Activated T-helper 17 cell treated with anti-CD3 and anti-CD28 coated beads, Interleukin-2, amount 50 U/mL, for 72 hours (primary cell): Measurements from ENCODE around the gene PROZ. TPM values are rescaled to one million over a fixed set of nuclear protein-coding genes. Genes with fewer than 3 reads are reported as not detected.
A peak's percentile ranks its signal among the peaks of the same experiment; 100 is the strongest.
"Not testable (repeated sequence)": the region's sequence is repeated elsewhere in the genome, so short reads cannot be mapped to it uniquely, and the experiment has no call there.

ENCODE experiments used
- ATAC-seq: fragments of 150-1000 bp; cut with Tn5 transposase; replicated peaks from 2 replicates; pipeline ENCODE4 v1.10.0; 2021; ENCODE audit warnings: mild to moderate bottlenecking, moderate library complexity
- H3K27ac Mint-ChIP-seq: one replicate; pipeline ENCODE4 v1.8.0; 2022; ENCODE audit warnings: mixed read lengths
- H3K27me3 Mint-ChIP-seq: one replicate; pipeline ENCODE4 v1.8.0; 2022; ENCODE audit warnings: mixed read lengths
- H3K36me3 Mint-ChIP-seq: one replicate; pipeline ENCODE4 v1.8.0; 2022; ENCODE audit warnings: low read depth, mild to moderate bottlenecking, mixed read lengths
- H3K4me1 Mint-ChIP-seq: one replicate; pipeline ENCODE4 v1.8.0; 2022; ENCODE audit warnings: mixed read lengths
- H3K4me3 Mint-ChIP-seq: one replicate; pipeline ENCODE4 v1.8.0; 2022; ENCODE audit warnings: mild to moderate bottlenecking, mixed read lengths
- H3K9me3 Mint-ChIP-seq: one replicate; pipeline ENCODE4 v1.8.0; 2022; ENCODE audit warnings: mixed read lengths
- total RNA-seq, 2 donors: library from RNA; stranded (reverse); gene quantifications; one replicate each; pipeline ENCODE4 v1.2.3, GENCODE V29; 2022

Gene PROZ
- total RNA-seq, 2 donors from 2014 or later, result 0.39 to 4.3 TPM

- peaks cover 10% of the 10 kb centered on the region for H3K4me1 Mint-ChIP-seq
- peak overlapping the region; percentile 94 for H3K4me3 Mint-ChIP-seq
- H3K27me3 Mint-ChIP-seq, result peaks cover 7% of the 10 kb centered on the region
- peak overlapping the region; percentile 51 for H3K27ac Mint-ChIP-seq
- H3K36me3 Mint-ChIP-seq, result peaks cover 16% of the 10 kb centered on the region
- H3K9me3 Mint-ChIP-seq, result peaks cover 6% of the 10 kb centered on the region
- ATAC-seq, result peak; percentile 61
These were observed 4.4 kb upstream of the PROZ start for GRCh38 chr13:113153810-113154748.

GRCh38 chr13:113155201-113155600, 3.2 kb upstream of the PROZ start:
- Mint-ChIP-seq H3K27me3 (peaks cover 7% of the 10 kb centered on the region), H3K27ac (peak overlapping the region; percentile 51), H3K4me3 (peak overlapping the region; percentile 32), H3K9me3 (peaks cover 6% of the 10 kb centered on the region), H3K36me3 (peaks cover 16% of the 10 kb centered on the region), H3K4me1 (peaks cover 10% of the 10 kb centered on the region)
- no peak for ATAC-seq

- Mint-ChIP-seq H3K9me3 (peaks cover 6% of the 10 kb centered on the region), H3K36me3 (peaks cover 16% of the 10 kb centered on the region), H3K4me3 (no peak overlapping the region), H3K27ac (no peak overlapping the region), H3K4me1 (peaks cover 10% of the 10 kb centered on the region), H3K27me3 (peaks cover 7% of the 10 kb centered on the region)
- no peak for ATAC-seq
These were observed 2.3 kb upstream of the PROZ start for GRCh38 chr13:113155982-113156655.

GRCh38 chr13:113157206-113157928, 1.1 kb upstream of the PROZ start:
- peaks cover 6% of the 10 kb centered on the region for H3K4me1 Mint-ChIP-seq
- H3K36me3 Mint-ChIP-seq, result peaks cover 13% of the 10 kb centered on the region
- peaks cover 5% of the 10 kb centered on the region for H3K27me3 Mint-ChIP-seq
- H3K9me3 Mint-ChIP-seq, result peaks cover 6% of the 10 kb centered on the region
- no peak overlapping the region for H3K4me3 Mint-ChIP-seq
- no peak overlapping the region for H3K27ac Mint-ChIP-seq
- ATAC-seq, result no peak

GRCh38 chr13:113158946-113159345, 498 bp downstream of the PROZ start:
- no peak for ATAC-seq
- no peaks in the 10 kb centered on the region for H3K4me1 Mint-ChIP-seq
- peaks cover 5% of the 10 kb centered on the region for H3K36me3 Mint-ChIP-seq
- H3K27ac Mint-ChIP-seq, result no peak overlapping the region
- peaks cover 6% of the 10 kb centered on the region for H3K9me3 Mint-ChIP-seq
- no peaks in the 10 kb centered on the region for H3K27me3 Mint-ChIP-seq
- no peak overlapping the region for H3K4me3 Mint-ChIP-seq

GRCh38 chr13:113159701-113160100, 1.3 kb downstream of the PROZ start:
- H3K4me1 Mint-ChIP-seq, result peaks cover 2% of the 10 kb centered on the region
- ATAC-seq, result no peak
- no peak overlapping the region for H3K27ac Mint-ChIP-seq
- H3K4me3 Mint-ChIP-seq, result peak overlapping the region; percentile 63
- peaks cover 6% of the 10 kb centered on the region for H3K9me3 Mint-ChIP-seq
- H3K27me3 Mint-ChIP-seq, result no peaks in the 10 kb centered on the region
- H3K36me3 Mint-ChIP-seq, result peaks cover 4% of the 10 kb centered on the region

GRCh38 chr13:113160983-113161382, 2.5 kb downstream of the PROZ start:
- peak overlapping the region; percentile 83 for H3K27ac Mint-ChIP-seq
- peaks cover 2% of the 10 kb centered on the region for H3K36me3 Mint-ChIP-seq
- no peak for ATAC-seq
- peaks cover 14% of the 10 kb centered on the region for H3K4me1 Mint-ChIP-seq
- H3K27me3 Mint-ChIP-seq, result no peaks in the 10 kb centered on the region
- H3K9me3 Mint-ChIP-seq, result no peaks in the 10 kb centered on the region
- peak overlapping the region; percentile 63 for H3K4me3 Mint-ChIP-seq

DNA sequence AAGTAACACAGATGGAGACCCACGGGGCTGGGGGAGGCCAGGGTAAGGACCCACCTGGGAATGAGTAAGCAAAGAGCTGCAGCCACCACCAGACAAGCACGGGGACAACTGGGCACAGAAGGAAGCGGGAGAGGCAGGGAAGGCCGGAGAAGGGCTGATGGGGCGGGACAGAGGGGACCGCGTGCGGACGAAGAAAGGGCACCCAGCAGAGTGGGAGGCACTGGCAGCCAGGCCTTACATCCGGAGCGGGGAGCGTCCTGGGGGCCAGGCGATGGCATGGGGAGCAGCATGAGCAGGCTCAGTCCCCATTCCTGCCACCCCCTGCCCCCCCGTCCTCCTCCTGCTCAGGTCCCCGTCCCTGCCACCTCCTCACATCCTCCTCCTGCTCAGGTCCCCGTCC, 3.0 kb downstream of the PROZ start:
- peak overlapping the region; percentile 83 for H3K27ac Mint-ChIP-seq
- H3K36me3 Mint-ChIP-seq, result peaks cover 6% of the 10 kb centered on the region
- peaks cover 19% of the 10 kb centered on the region for H3K4me1 Mint-ChIP-seq
- peak; percentile 22 for ATAC-seq
- no peaks in the 10 kb centered on the region for H3K9me3 Mint-ChIP-seq
- H3K4me3 Mint-ChIP-seq, result peak overlapping the region; percentile 63
- H3K27me3 Mint-ChIP-seq, result no peaks in the 10 kb centered on the region

DNA sequence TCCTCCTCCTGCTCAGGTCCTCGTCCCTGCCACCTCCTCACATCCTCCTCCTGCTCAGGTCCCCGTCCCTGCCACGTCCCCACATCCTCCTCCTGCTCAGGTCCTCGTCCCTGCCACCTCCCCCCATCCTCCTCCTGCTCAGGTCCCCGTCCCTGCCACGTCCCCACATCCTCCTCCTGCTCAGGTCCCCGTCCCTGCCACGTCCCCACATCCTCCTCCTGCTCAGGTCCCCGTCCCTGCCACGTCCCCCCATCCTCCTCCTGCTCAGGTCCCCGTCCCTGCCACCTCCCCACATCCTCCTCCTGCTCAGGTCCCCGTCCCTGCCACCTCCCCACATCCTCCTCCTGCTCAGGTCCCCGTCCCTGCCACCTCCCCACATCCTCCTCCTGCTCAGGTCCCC, 3.5 kb downstream of the PROZ start:
- H3K4me1 Mint-ChIP-seq, result peaks cover 21% of the 10 kb centered on the region
- not testable (repeated sequence) for ATAC-seq, H3K9me3 Mint-ChIP-seq, H3K27me3 Mint-ChIP-seq, H3K27ac Mint-ChIP-seq, H3K36me3 Mint-ChIP-seq, H3K4me3 Mint-ChIP-seq

DNA sequence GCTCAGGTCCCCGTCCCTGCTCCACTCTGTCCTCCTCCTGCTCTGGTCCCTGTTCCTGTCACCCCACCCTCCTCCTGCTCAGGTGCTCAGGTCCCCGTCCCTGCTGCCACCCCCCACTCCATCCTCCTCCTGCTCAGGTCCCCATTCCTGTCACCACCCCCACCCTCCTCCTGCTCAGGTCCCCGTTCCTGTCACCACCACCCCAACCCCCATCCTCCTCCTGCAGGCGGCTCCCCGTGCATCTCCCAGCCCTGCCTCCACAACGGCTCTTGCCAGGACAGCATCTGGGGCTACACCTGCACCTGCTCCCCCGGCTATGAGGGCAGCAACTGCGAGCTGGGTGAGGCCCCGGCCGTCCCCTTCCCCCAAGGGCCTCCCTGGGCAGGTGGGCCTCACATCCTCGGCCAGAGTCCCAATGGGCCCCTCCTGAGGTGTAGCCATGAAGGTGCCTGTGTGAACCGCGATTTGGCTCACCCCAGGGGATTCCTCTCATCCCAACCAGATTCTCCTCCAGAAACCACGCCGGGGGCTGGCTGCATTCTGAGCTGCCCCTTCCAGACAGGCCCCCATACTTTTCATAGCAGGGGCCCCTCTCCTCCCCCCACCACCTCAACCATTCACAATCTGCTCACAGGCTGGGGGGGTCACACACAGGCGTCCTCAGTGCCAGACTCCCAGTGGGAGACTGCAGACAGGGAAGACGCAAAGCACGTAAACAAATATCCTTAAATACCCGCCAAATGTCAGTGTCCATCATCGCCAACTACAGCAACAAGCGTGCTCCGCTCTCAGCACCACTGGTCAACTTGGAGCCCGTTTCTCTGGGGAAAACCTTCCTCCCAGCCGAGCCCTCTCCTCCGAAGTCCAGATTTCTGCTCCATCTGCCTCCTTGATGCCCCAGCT, 4.6 kb downstream of the PROZ start:
- H3K27me3 Mint-ChIP-seq, result no peaks in the 10 kb centered on the region

GRCh38 chr13:113164492-113164891, 6.0 kb downstream of the PROZ start:
- no peak for ATAC-seq
- peaks cover 21% of the 10 kb centered on the region for H3K4me1 Mint-ChIP-seq
- H3K36me3 Mint-ChIP-seq, result peaks cover 26% of the 10 kb centered on the region
- H3K27me3 Mint-ChIP-seq, result no peaks in the 10 kb centered on the region
- no peak overlapping the region for H3K4me3 Mint-ChIP-seq
- peaks cover 4% of the 10 kb centered on the region for H3K9me3 Mint-ChIP-seq
- H3K27ac Mint-ChIP-seq, result no peak overlapping the region

More for the DNA sequence above, 4.6 kb downstream of the PROZ start:
- peak; percentile 32 for ATAC-seq
- H3K4me1 Mint-ChIP-seq, result peaks cover 21% of the 10 kb centered on the region
- peaks cover 4% of the 10 kb centered on the region for H3K9me3 Mint-ChIP-seq
- peaks cover 12% of the 10 kb centered on the region for H3K36me3 Mint-ChIP-seq
- peak overlapping the region; percentile 67 for H3K27ac Mint-ChIP-seq
- H3K4me3 Mint-ChIP-seq, result peak overlapping the region; percentile 65

DNA sequence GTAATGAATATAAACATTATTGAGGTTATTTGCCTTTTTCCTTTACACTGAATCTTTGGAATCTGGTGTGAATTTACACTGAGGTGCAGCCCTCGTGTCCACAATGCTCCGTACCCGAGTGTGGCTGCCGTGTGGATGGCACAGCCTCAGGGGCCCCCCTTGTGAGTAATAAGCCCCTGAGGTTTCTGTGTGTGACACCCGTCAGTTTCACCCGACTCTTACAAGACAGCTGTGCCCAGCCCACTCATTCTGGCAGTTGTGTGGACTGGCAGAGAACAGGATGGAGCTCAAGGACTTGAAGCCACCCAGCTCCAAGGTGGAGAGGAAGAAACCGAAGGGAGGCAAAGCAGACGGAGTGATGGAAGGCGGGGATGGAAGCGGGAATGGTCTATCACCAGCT, 7.8 kb downstream of the PROZ start:
- peaks cover 21% of the 10 kb centered on the region for H3K4me1 Mint-ChIP-seq
- H3K36me3 Mint-ChIP-seq, result peaks cover 40% of the 10 kb centered on the region
- H3K9me3 Mint-ChIP-seq, result peaks cover 4% of the 10 kb centered on the region
- peak; percentile 87 for ATAC-seq
- peak overlapping the region; percentile 48 for H3K4me3 Mint-ChIP-seq
- H3K27ac Mint-ChIP-seq, result peak overlapping the region; percentile 60
- H3K27me3 Mint-ChIP-seq, result no peaks in the 10 kb centered on the region

DNA sequence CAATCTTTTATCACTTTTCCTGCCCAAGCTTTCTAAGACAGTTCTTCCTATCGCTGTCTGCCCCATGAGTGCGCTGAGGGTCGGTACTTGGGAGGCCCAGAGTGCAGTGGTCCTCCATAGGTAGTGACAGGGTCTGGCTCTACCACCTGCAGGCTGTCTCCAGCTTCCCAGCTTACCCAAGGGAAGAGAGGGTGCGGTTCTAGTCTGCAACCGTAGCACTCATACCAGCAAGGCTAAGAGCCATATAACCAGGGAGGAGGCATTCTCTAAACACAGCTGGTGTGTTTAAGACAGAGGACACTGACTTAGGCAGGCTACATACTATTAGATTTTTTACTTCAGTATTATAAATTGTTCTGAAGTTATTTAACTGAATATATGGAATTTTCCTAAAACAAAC, 8.2 kb downstream of the PROZ start:
- no peaks in the 10 kb centered on the region for H3K27me3 Mint-ChIP-seq
- peak overlapping the region; percentile 48 for H3K4me3 Mint-ChIP-seq
- ATAC-seq, result no peak
- H3K9me3 Mint-ChIP-seq, result peaks cover 4% of the 10 kb centered on the region
- peaks cover 44% of the 10 kb centered on the region for H3K36me3 Mint-ChIP-seq
- H3K4me1 Mint-ChIP-seq, result peaks cover 21% of the 10 kb centered on the region
- H3K27ac Mint-ChIP-seq, result peak overlapping the region; percentile 60
